Measurements from ENCODE around the gene KCTD17.

DNA sequence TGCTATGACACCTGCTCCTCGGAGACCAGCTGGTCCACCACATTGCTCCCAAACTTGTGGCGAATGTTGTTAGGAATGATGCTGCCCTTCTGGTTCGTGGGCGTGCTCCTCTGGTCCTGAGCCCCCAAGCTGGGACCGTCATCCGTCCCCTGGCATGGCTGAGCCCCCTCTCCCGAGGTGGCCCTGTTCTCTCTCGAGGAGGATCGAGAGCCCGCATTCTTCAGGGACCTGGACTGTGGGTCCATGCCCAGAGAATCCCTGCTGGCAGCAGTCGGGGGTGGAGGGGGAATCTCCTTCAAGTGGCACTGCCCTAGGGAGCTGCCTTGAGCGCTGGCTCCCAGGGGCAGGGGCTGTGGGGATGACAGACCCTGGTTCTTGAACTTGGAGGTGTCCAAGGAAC, 49.7 kb upstream of the KCTD17 start:
- TF ChIP-seq ZNF317 (CRISPR knock-in tag; IDR thresholded peaks at IDR 0.05; ENCODE audit: borderline replicate concordance, low read depth): no peak
- TF ChIP-seq, protein P1, sequence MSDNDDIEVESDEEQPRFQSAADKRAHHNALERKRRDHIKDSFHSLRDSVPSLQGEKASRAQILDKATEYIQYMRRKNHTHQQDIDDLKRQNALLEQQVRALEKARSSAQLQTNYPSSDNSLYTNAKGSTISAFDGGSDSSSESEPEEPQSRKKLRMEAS (CRISPR knock-in tag; IDR thresholded peaks at IDR 0.05): no peak
- no peak for TF ChIP-seq ELF4 (CRISPR knock-in tag; IDR thresholded peaks at IDR 0.05; ENCODE audit: low read depth)
- TF ChIP-seq CTCF (IDR thresholded peaks at IDR 0.05): no peak
- TF ChIP-seq ZNF138 (CRISPR knock-in tag; conservative IDR thresholded peaks at IDR 0.05): no peak
- no peak for TF ChIP-seq TEAD4 (CRISPR knock-in tag; IDR thresholded peaks at IDR 0.05)
- no peak for TF ChIP-seq SMAD3 (CRISPR knock-in tag; IDR thresholded peaks at IDR 0.05; ENCODE audit: borderline replicate concordance)
- TF ChIP-seq, protein P2, sequence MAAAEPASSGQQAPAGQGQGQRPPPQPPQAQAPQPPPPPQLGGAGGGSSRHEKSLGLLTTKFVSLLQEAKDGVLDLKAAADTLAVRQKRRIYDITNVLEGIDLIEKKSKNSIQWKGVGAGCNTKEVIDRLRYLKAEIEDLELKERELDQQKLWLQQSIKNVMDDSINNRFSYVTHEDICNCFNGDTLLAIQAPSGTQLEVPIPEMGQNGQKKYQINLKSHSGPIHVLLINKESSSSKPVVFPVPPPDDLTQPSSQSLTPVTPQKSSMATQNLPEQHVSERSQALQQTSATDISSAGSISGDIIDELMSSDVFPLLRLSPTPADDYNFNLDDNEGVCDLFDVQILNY (CRISPR knock-in tag; IDR thresholded peaks at IDR 0.05): no peak
- TF ChIP-seq, protein P3, sequence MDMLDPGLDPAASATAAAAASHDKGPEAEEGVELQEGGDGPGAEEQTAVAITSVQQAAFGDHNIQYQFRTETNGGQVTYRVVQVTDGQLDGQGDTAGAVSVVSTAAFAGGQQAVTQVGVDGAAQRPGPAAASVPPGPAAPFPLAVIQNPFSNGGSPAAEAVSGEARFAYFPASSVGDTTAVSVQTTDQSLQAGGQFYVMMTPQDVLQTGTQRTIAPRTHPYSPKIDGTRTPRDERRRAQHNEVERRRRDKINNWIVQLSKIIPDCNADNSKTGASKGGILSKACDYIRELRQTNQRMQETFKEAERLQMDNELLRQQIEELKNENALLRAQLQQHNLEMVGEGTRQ (CRISPR knock-in tag; IDR thresholded peaks at IDR 0.05): no peak
- no peak for TF ChIP-seq ERG (CRISPR knock-in tag; IDR thresholded peaks at IDR 0.05)
- TF ChIP-seq ZNF416 (CRISPR knock-in tag; IDR thresholded peaks at IDR 0.05): no peak
- TF ChIP-seq GTF2I (CRISPR knock-in tag; conservative IDR thresholded peaks at IDR 0.05): no peak

Measured in WTC11 (cell line).